HUDEP-2 (cell line): ENCODE results near the gene CASP7.

ENCODE experiments used
- DNase-seq, 76 experiments: peaks; one replicate each; lab custom pipeline; 2025; ENCODE audit not compliant: unreplicated experiment in 76 of 76; lab: John Stamatoyannopoulos, UW

The CASP7 gene

GRCh38 chr10:113665806-113666354, 13.8 kb upstream of the CASP7 start:
- DNase-seq = no peak

GRCh38 chr10:113666682-113667252, 12.9 kb upstream of the CASP7 start:
- DNase-seq = no peak

DNA sequence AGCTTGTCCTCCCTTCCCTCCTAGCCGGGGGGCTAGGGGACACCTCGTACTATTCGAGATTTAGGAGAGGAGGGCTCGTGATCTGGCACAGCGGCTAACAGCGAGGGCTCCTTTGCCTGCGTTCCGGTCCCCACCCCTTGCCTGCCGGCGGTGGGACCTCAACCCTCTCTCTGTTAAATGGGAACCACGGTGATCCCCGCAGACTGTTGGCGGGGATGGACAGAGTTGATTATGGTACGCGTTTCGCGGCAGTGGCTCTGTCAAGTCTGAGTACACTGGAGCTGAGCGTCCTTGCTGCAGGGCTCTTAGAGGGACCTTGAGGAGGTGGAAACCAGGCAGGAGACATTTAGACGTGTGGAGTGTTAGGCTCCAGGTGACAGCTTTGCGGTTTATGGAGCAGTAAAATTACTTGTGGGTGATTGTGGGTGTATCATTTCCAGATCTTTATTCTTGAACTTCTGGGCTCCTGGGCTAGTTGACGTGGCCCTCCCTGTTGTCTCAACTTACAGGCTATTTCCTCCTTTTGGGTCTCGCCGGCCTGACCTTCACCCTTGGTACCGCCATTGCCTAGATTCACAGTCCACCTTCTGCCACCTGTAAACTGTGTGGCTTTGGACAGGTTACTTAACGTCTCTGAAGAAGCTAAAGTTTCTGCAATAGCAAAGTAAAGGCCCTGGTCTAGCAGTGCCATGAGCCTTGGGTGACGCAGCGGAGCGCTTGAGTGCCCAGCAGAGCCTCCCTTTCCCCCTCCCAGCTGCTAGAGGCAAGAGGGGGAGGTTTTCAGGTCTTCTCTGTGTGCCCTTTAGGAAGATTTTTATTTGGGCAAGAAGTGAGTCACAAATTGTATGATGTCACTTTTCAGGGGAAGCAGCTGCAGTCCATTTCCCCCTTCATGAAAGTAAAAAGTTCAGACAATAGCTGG, 739 bp downstream of the CASP7 start:
- peak in 7 of 76 experiments; percentile 4 to 29 (median 13) for DNase-seq

- no peak for DNase-seq
Measured at GRCh38 chr10:113681533-113682470, 2.1 kb downstream of the CASP7 start.

GRCh38 chr10:113683300-113683699, 3.6 kb downstream of the CASP7 start:
- no peak for DNase-seq

GRCh38 chr10:113686028-113686427, 6.3 kb downstream of the CASP7 start:
- no peak for DNase-seq

GRCh38 chr10:113687037-113687436, 7.3 kb downstream of the CASP7 start:
- no peak for DNase-seq

GRCh38 chr10:113689057-113689456, 9.3 kb downstream of the CASP7 start:
- DNase-seq = no peak

DNA sequence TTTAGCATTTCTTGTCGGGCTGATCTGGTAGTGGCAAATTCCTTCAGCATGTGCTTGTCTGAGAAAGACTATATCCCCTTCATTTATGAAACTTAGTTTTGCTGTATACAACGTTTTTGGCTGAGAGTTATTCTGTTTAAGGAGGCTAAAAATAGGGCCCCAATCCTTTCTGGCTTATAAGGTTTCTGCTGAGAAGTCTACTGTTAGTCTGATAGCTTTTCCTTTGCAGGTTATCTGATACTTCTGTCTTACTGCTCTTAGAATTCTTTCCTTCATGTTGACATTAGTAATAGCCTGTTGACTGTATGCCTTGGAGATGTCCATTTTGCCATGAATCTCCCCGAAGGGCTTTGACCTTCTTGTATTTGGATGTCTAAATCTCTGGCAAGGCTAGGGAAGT, 9.9 kb downstream of the CASP7 start:
- DNase-seq = no peak

GRCh38 chr10:113690749-113691148, 11.0 kb downstream of the CASP7 start:
- DNase-seq = no peak

DNA sequence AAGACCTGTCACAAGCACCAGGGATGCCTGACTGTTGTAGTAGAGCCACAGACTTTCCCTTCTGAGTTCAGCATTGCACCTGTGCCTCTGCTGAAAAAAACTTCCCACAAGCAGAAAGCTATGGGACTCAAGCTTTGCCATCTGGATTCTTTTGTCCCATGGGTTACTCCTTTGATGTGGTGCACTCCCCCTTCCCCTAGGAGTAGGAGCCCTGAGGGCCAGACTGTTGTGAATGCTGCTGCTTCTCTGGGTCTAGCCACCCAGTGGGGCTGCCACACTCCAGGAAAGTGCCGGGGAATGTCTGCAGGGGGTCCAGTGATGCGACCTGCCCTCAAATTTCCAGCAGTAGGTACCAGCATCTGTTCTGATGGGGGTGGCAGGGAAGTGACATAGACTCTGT, 11.7 kb downstream of the CASP7 start:
- DNase-seq = no peak

- DNase-seq = no peak
Measured at GRCh38 chr10:113692271-113692670, 12.6 kb downstream of the CASP7 start.

DNA sequence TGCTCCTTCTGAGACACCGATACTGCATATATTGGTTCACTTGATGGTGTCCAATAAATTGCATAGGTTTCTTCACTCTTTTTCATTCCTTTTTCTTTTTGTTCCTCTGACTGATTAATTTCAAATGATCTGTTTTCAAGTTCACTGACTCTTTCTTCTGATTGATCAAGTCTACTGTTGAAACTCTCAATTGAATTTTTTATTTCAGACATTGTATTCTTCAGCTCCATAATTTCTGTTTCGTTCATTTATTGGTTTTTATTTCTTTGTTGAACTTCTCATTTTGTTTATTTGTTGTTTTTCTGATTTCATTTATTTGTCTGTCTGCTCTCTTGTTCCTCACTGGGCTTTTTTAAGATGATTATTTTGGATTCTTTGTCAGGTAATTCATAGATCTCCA, 13.6 kb downstream of the CASP7 start:
- no peak for DNase-seq

GRCh38 chr10:113695691-113696090, 16.0 kb downstream of the CASP7 start:
- DNase-seq = no peak

- no peak for DNase-seq
Measured at GRCh38 chr10:113697595-113697994, 17.9 kb downstream of the CASP7 start.

GRCh38 chr10:113704637-113705343, 25.1 kb downstream of the CASP7 start:
- DNase-seq = peak in 6 of 76 experiments; percentile 2 to 40 (median 9)

GRCh38 chr10:113705344-113705652, 25.6 kb downstream of the CASP7 start:
- no peak for DNase-seq

DNA sequence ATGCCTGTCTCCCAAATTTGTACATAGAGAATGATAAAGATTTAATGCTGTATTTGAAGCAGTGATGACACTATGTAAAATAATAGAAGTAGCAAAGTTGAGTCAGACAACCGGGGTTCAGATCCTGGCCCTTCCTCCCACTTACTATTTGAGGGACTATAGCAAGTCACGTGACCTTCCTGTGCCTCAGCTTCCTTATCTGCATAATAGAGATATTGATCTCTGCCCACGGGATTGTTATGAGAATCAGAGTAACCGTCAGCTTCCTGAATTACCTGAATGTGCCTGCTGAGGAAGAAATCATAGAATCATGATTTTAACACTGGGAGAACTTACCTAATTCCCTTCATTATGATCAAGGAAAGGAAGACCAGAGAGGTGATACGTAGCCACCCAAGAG, 26.9 kb downstream of the CASP7 start:
- no peak for DNase-seq

DNA sequence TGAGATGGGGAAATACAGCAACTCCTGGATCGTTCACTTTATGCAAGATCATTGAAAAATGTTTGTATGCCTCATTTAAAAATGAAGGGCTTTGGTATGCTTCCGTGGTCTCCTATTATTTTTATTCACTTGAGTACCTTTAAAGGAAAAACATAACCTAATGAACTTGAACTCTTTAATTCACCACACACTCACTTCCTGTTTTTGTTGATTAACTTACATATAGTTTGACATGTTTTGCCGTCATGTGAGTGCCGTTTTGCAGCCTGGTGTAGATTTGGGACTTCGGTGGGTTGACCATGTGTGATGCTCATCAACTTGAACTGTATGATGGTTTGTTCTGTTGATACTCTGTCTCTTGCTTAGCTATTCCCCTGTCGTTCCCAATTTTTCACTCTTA, 28.9 kb downstream of the CASP7 start:
- DNase-seq = no peak

GRCh38 chr10:113709221-113709838, 29.6 kb downstream of the CASP7 start:
- DNase-seq = no peak
